ENCODE measurements around the gene GOLGA8N.
"Not testable (repeated sequence)": the region's sequence is repeated elsewhere in the genome, so short reads cannot be mapped to it uniquely, and the experiment has no call there.

GOLGA8N gene

GRCh38 chr15:32615871-32616426 is 22.7 kb downstream of the GOLGA8N start:
- H3K4me1 ChIP-seq (ENCODE audit: control insufficient read depth, low read depth, low read length); H3K36me3 ChIP-seq (ENCODE audit: control insufficient read depth, low read depth, low read length); H3K27me3 ChIP-seq (ENCODE audit: control insufficient read depth, insufficient read depth, low read length); H3K9me3 ChIP-seq (ENCODE audit: control insufficient read depth, low read depth, low read length); H3K27ac ChIP-seq (ENCODE audit: low read length): not testable (repeated sequence)
- peak overlapping the region; percentile 84 for H3K4me3 ChIP-seq (ENCODE audit: low read length)
- H3K9ac ChIP-seq (ENCODE audit: low read length): peak overlapping the region; percentile 72

GRCh38 chr15:32636410-32636809 is 43.2 kb downstream of the GOLGA8N start:
- H3K9me3 ChIP-seq (ENCODE audit: control insufficient read depth, low read depth, low read length): no peaks in the 10 kb centered on the region
- no peak overlapping the region for H3K4me3 ChIP-seq (ENCODE audit: low read length)
- peaks cover 5% of the 10 kb centered on the region for H3K4me1 ChIP-seq (ENCODE audit: control insufficient read depth, low read depth, low read length)
- peaks cover 52% of the 10 kb centered on the region for H3K36me3 ChIP-seq (ENCODE audit: control insufficient read depth, low read depth, low read length)
- no peak overlapping the region for H3K27ac ChIP-seq (ENCODE audit: low read length)
- H3K27me3 ChIP-seq (ENCODE audit: control insufficient read depth, insufficient read depth, low read length): no peaks in the 10 kb centered on the region
- no peak overlapping the region for H3K9ac ChIP-seq (ENCODE audit: low read length)

- Histone ChIP-seq H3K36me3 (ENCODE audit: control insufficient read depth, low read depth, low read length) (peaks cover 52% of the 10 kb centered on the region), H3K9ac (ENCODE audit: low read length) (no peak overlapping the region), H3K27me3 (ENCODE audit: control insufficient read depth, insufficient read depth, low read length) (no peaks in the 10 kb centered on the region)
These were observed 43.8 kb downstream of the GOLGA8N start for GRCh38 chr15:32636908-32637567.

DNA sequence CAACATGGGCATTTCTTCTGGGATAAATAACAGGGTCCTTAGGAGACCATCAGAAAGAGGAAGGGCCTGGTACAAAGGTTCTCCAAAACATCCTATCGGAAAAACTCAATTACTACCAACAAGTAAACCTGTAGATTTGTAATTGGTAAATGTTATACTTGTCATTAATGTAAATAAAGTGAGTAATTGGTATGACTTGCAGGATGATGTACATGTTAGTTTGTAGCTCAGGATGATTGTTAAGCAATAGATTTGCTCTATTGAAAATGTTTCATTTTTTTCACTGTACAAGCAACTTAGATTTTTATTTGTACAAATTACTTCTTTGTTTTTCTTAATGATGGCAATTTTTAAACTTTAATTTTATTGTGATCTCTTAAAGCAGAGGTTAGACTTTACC is 44.4 kb downstream of the GOLGA8N start:
- peaks cover 8% of the 10 kb centered on the region for H3K4me1 ChIP-seq (ENCODE audit: control insufficient read depth, low read depth, low read length)
- no peak overlapping the region for H3K9ac ChIP-seq (ENCODE audit: low read length)
- H3K27ac ChIP-seq (ENCODE audit: low read length): no peak overlapping the region
- no peaks in the 10 kb centered on the region for H3K9me3 ChIP-seq (ENCODE audit: control insufficient read depth, low read depth, low read length)
- H3K36me3 ChIP-seq (ENCODE audit: control insufficient read depth, low read depth, low read length): peaks cover 52% of the 10 kb centered on the region
- H3K27me3 ChIP-seq (ENCODE audit: control insufficient read depth, insufficient read depth, low read length): no peaks in the 10 kb centered on the region
- H3K4me3 ChIP-seq (ENCODE audit: low read length): no peak overlapping the region

More at GRCh38 chr15:32636908-32637567, 43.8 kb downstream of the GOLGA8N start:
- H3K9me3 ChIP-seq (ENCODE audit: control insufficient read depth, low read depth, low read length): no peaks in the 10 kb centered on the region
- H3K4me3 ChIP-seq (ENCODE audit: low read length): no peak overlapping the region
- H3K4me1 ChIP-seq (ENCODE audit: control insufficient read depth, low read depth, low read length): peaks cover 5% of the 10 kb centered on the region
- no peak overlapping the region for H3K27ac ChIP-seq (ENCODE audit: low read length)

GRCh38 chr15:32641517-32642059 is 48.3 kb downstream of the GOLGA8N start, which contains the start of gene SCG5:
TSS of gene SCG5 (plus strand) at chr15:32641710. CDS start at chr15:32643593, 1,883 bp downstream.
- Histone ChIP-seq H3K4me3 (ENCODE audit: low read length) (peak within 1 kb of the TSS; percentile 71), H3K27me3 (ENCODE audit: control insufficient read depth, insufficient read depth, low read length) (no peaks in the 10 kb centered on the region), H3K9me3 (ENCODE audit: control insufficient read depth, low read depth, low read length) (no peaks in the 10 kb centered on the region), H3K4me1 (ENCODE audit: control insufficient read depth, low read depth, low read length) (peaks cover 18% of the 10 kb centered on the region), H3K9ac (ENCODE audit: low read length) (peak within 1 kb of the TSS; percentile 76), H3K27ac (ENCODE audit: low read length) (peak within 1 kb of the TSS; percentile 73), H3K36me3 (ENCODE audit: control insufficient read depth, low read depth, low read length) (peaks cover 13% of the 10 kb centered on the region)

DNA sequence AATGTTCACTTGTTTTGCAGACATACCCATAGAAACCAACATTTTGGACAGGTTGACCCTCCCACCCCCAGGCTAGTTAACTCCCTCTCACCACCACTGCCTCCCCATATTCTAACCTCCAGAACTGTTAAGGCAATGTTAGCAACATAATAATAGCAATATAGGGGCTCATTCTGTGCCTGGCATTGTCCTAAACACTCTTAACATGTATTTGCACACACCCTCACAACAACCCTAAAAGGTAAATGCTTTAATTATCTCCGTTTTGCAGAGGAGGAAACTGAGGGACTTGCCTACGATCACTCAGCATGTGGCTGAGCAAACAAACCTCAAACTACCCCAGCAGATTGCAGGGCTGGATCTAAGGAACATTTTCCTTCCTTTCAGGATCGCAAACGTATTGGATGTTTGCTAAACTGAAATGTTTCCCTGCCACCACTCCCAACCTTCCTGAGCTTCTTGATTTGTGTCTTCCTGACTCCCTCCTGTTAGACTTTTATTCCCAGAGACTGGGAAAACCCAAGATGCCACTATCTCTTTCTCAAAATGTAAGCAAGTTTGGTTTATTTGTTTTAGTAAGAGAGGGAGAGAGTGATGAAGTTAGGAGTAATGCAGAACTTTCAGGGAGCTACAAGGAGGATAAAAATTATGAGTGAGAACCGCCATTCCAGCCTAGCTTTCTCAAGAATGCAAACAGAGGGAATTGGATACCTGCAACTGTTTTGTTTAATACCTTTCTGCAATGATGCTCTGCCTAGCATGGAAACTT is 49.6 kb downstream of the GOLGA8N start:
- no peak overlapping the region for H3K27ac ChIP-seq (ENCODE audit: low read length)
- H3K9me3 ChIP-seq (ENCODE audit: control insufficient read depth, low read depth, low read length): no peaks in the 10 kb centered on the region
- peaks cover under 1% of the 10 kb centered on the region for H3K36me3 ChIP-seq (ENCODE audit: control insufficient read depth, low read depth, low read length)
- no peaks in the 10 kb centered on the region for H3K27me3 ChIP-seq (ENCODE audit: control insufficient read depth, insufficient read depth, low read length)
- H3K4me3 ChIP-seq (ENCODE audit: low read length): peak overlapping the region; percentile 36
- H3K4me1 ChIP-seq (ENCODE audit: control insufficient read depth, low read depth, low read length): peaks cover 18% of the 10 kb centered on the region
- H3K9ac ChIP-seq (ENCODE audit: low read length): no peak overlapping the region

DNA sequence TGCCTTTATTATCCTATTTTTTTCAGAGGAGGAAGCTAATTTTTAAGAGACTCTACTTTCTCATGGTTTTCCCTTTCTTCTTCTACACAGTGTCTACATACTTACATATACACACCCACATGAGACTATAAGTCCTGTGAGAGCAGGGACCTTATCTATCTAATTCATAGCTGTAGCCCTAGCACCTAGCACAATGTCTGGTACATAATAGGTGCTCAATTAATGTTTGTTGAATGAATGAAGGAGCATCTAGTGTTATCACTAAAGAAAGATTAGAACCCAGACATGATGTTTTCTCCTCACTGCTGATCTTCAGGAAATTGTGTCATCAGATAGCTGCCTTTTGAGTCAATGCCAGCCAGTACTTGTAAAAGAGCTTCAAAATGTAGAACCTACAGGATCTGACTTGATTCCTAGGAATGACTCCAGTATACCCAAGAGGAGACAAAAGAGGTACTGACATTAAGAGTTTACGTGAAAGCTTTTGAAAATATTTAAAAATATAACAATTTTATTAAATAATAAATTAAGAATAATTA is 50.7 kb downstream of the GOLGA8N start:
- H3K36me3 ChIP-seq (ENCODE audit: control insufficient read depth, low read depth, low read length): no peaks in the 10 kb centered on the region

DNA sequence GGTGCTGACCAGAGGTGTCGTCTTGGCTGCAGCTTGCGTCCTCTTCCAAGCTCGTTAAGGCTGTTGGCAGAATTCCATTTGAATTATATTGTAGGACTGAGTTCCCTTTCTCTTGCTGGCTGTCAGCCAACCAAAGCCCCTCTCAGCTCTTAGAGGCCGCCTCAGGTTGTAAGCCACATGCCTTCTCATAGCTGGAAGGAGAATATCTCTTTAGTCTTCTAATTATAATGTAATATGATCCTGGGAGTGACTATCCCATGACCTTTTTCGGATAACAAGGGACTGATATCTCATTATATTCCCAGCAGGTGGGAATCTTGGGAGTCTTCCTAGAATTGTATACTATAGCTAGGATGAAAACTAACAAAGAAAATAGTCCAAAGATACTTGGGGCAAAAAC is 53.0 kb downstream of the GOLGA8N start:
- no peak overlapping the region for H3K27ac ChIP-seq (ENCODE audit: low read length)
- H3K4me1 ChIP-seq (ENCODE audit: control insufficient read depth, low read depth, low read length): peaks cover 13% of the 10 kb centered on the region

More for the DNA sequence above, 50.7 kb downstream of the GOLGA8N start:
- no peak overlapping the region for H3K27ac ChIP-seq (ENCODE audit: low read length)
- no peaks in the 10 kb centered on the region for H3K9me3 ChIP-seq (ENCODE audit: control insufficient read depth, low read depth, low read length)
- H3K4me1 ChIP-seq (ENCODE audit: control insufficient read depth, low read depth, low read length): peaks cover 18% of the 10 kb centered on the region
- no peaks in the 10 kb centered on the region for H3K27me3 ChIP-seq (ENCODE audit: control insufficient read depth, insufficient read depth, low read length)
- no peak overlapping the region for H3K9ac ChIP-seq (ENCODE audit: low read length)
- H3K4me3 ChIP-seq (ENCODE audit: low read length): no peak overlapping the region

DNA sequence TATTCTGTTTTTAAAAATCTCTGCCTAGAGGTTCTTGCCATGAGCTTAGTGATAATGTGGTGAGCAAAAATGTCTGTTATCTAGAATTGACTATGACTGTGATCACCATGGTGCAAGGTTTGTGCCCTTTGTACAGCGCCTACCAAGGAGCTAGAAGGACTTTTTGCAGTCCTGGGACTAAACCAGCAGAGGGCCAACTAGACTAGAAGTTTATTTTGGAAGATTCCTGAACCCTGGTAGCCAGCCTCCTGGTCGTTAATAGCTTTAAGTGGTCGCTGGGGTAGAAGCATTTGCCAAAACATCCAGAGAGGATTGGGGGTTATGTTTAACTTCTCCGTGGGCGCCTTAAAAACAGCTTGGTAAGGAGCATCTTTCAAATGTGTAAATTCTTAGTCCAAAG is 56.1 kb downstream of the GOLGA8N start:
- H3K36me3 ChIP-seq (ENCODE audit: control insufficient read depth, low read depth, low read length): no peaks in the 10 kb centered on the region
- peaks cover 7% of the 10 kb centered on the region for H3K4me1 ChIP-seq (ENCODE audit: control insufficient read depth, low read depth, low read length)
- H3K9ac ChIP-seq (ENCODE audit: low read length): no peak overlapping the region
- no peak overlapping the region for H3K4me3 ChIP-seq (ENCODE audit: low read length)
- H3K27ac ChIP-seq (ENCODE audit: low read length): no peak overlapping the region
- H3K27me3 ChIP-seq (ENCODE audit: control insufficient read depth, insufficient read depth, low read length): no peaks in the 10 kb centered on the region
- H3K9me3 ChIP-seq (ENCODE audit: control insufficient read depth, low read depth, low read length): no peaks in the 10 kb centered on the region

More for the DNA sequence above, 53.0 kb downstream of the GOLGA8N start:
- Histone ChIP-seq H3K36me3 (ENCODE audit: control insufficient read depth, low read depth, low read length) (no peaks in the 10 kb centered on the region), H3K27me3 (ENCODE audit: control insufficient read depth, insufficient read depth, low read length) (no peaks in the 10 kb centered on the region), H3K9me3 (ENCODE audit: control insufficient read depth, low read depth, low read length) (no peaks in the 10 kb centered on the region), H3K9ac (ENCODE audit: low read length) (no peak overlapping the region), H3K4me3 (ENCODE audit: low read length) (no peak overlapping the region)

DNA sequence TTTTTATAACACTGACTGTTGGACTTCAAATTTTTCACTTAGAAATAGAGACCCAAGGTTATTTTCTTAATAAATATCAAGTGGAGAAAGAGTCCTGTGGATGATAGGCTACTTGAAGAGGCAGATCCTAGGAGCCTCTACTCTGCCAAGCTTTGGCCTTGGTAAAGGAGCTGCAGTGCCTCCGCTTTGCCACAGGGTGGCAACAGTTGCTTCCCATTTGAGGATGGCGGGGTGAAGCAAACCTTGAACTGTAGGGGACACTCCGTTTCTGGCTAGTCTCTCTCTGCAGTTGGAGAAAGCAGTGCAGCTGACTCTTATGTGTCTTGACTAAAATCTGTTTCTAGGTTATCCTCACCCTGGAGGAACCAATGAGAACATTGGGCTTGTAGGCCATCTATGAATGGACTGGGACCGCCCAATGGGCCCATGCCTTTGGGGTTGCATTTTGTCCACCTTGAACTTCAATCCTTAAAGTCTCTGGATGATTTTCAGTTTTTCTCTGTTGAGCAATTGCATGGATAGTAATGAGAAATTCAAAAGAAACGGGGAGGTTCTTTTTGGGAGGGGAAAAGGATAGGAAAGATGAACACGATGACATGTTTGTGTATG is 58.1 kb downstream of the GOLGA8N start:
- no peak overlapping the region for H3K4me3 ChIP-seq (ENCODE audit: low read length)
- no peaks in the 10 kb centered on the region for H3K36me3 ChIP-seq (ENCODE audit: control insufficient read depth, low read depth, low read length)
- H3K4me1 ChIP-seq (ENCODE audit: control insufficient read depth, low read depth, low read length): peaks cover 7% of the 10 kb centered on the region
- H3K27me3 ChIP-seq (ENCODE audit: control insufficient read depth, insufficient read depth, low read length): no peaks in the 10 kb centered on the region
- no peak overlapping the region for H3K27ac ChIP-seq (ENCODE audit: low read length)
- H3K9ac ChIP-seq (ENCODE audit: low read length): no peak overlapping the region
- H3K9me3 ChIP-seq (ENCODE audit: control insufficient read depth, low read depth, low read length): no peaks in the 10 kb centered on the region

- Histone ChIP-seq H3K4me3 (ENCODE audit: low read length) (no peak overlapping the region), H3K27me3 (ENCODE audit: control insufficient read depth, insufficient read depth, low read length) (no peaks in the 10 kb centered on the region), H3K9ac (ENCODE audit: low read length) (no peak overlapping the region), H3K9me3 (ENCODE audit: control insufficient read depth, low read depth, low read length) (no peaks in the 10 kb centered on the region), H3K4me1 (ENCODE audit: control insufficient read depth, low read depth, low read length) (peaks cover 7% of the 10 kb centered on the region), H3K36me3 (ENCODE audit: control insufficient read depth, low read depth, low read length) (no peaks in the 10 kb centered on the region), H3K27ac (ENCODE audit: low read length) (no peak overlapping the region)
These were observed 58.9 kb downstream of the GOLGA8N start for GRCh38 chr15:32652178-32652577.

Data from iPS-18a (cell line).